H1 (cell line): ENCODE measurements around the gene CRTC3. TPM values are rescaled to one million over a fixed set of nuclear protein-coding genes. Genes with fewer than 3 reads are reported as not detected.

Experiments
- CTCF ChIA-PET: fragments of 300-600 bp; sonication (Branson Sonifier 250); formaldehyde crosslinking; loops from one replicate; lab custom pipeline; 2021; ENCODE audit not compliant: partially characterized antibody; lab: Charles Lee
- POLR2A ChIA-PET: fragments of 300-600 bp; sonication (Branson Sonifier 250); formaldehyde crosslinking; loops from one replicate; lab custom pipeline; 2021; ENCODE audit warnings: inconsistent platforms; ENCODE audit not compliant: partially characterized antibody; lab: Charles Lee
- DNase-seq, 2 experiments: peaks; one replicate each; pipeline versions ENCODE4 v3.0.0 to v3.0.0-alpha.2; 2010 to 2022; ENCODE audit warnings: low spot score in 2 of 2, low read depth in 1 of 2, mixed read lengths in 1 of 2
- FAIRE-seq: peaks from 2 replicates; lab custom pipeline; 2011; peaks lifted over from hg19 to GRCh38; lab: Jason Lieb, UNC
- H2AFZ ChIP-seq: 2 replicates; pipeline ENCODE4 v1.8.1; 2012; ENCODE audit warnings: low read length, inconsistent platforms
- H2AK5ac ChIP-seq: 2 replicates; pipeline ENCODE4 v1.6.1; 2013; ENCODE audit warnings: low read depth, low read length
- H2BK120ac ChIP-seq: replicated peaks from 2 replicates; pipeline ENCODE3; 2013; ENCODE audit warnings: low read depth, low read length, inconsistent platforms
- H2BK12ac ChIP-seq: 2 replicates; pipeline ENCODE4 v1.6.1; 2013; ENCODE audit warnings: low read depth, low read length
- H2BK15ac ChIP-seq: 2 replicates; pipeline ENCODE4 v1.6.1; 2013; ENCODE audit warnings: low read length
- H2BK20ac ChIP-seq: 2 replicates; pipeline ENCODE4 v1.6.1; 2013; ENCODE audit warnings: low read length
- H2BK5ac ChIP-seq: 2 replicates; pipeline ENCODE4 v1.6.1; 2013; ENCODE audit warnings: low read depth, low read length
- H3K14ac ChIP-seq: 2 replicates; pipeline ENCODE4 v1.6.1; 2013; ENCODE audit warnings: inconsistent platforms; ENCODE audit not compliant: insufficient read length
- H3K18ac ChIP-seq: 2 replicates; pipeline ENCODE4 v1.6.1; 2013; ENCODE audit warnings: low read length; ENCODE audit errors: extremely low read depth
- H3K23ac ChIP-seq: 2 replicates; pipeline ENCODE4 v1.6.1; 2013; ENCODE audit warnings: inconsistent platforms; ENCODE audit not compliant: insufficient read length
- H3K23me2 ChIP-seq: 2 replicates; pipeline ENCODE4 v1.6.1; 2013; ENCODE audit warnings: low read depth, low read length
- H3K27ac ChIP-seq: 2 replicates; pipeline ENCODE4 v1.6.1; 2011; ENCODE audit warnings: low read depth, low read length, inconsistent platforms
- H3K27me3 ChIP-seq, 4 experiments: replicated peaks in 1 of 4; 1 replicate in 1 of 4; 2 replicates in 3 of 4; pipeline versions ENCODE4 v1.6.1 to v1.8.1; 2011 to 2013; ENCODE audit warnings: low read length in 3 of 4, mild to moderate bottlenecking in 3 of 4, inconsistent platforms in 2 of 4, mixed read lengths in 2 of 4, moderate library complexity in 1 of 4; ENCODE audit not compliant: control insufficient read depth in 3 of 4, insufficient read depth in 3 of 4; ENCODE audit errors: extremely low read depth in 1 of 4
- H3K36me3 ChIP-seq, 4 experiments: 2 replicates each; pipeline versions ENCODE4 v1.6.1 to v1.8.1; 2011 to 2013; ENCODE audit warnings: mild to moderate bottlenecking in 4 of 4, low read length in 3 of 4, moderate library complexity in 2 of 4, control low read depth in 1 of 4, inconsistent platforms in 1 of 4; ENCODE audit not compliant: insufficient read depth in 4 of 4, control insufficient read depth in 2 of 4
- H3K4ac ChIP-seq: replicated peaks from 2 replicates; pipeline ENCODE3; 2013; ENCODE audit warnings: low read length, low read depth, mixed read lengths, inconsistent platforms; ENCODE audit not compliant: insufficient read length
- H3K4me1 ChIP-seq, 4 experiments: replicated peaks in 1 of 4; 1 replicate in 1 of 4; 2 replicates in 3 of 4; pipeline versions ENCODE4 v1.6.1 to v1.8.1; 2011 to 2013; ENCODE audit warnings: low read length in 3 of 4, inconsistent platforms in 2 of 4, mixed read lengths in 1 of 4; ENCODE audit not compliant: insufficient read depth in 4 of 4, control insufficient read depth in 3 of 4
- H3K4me2 ChIP-seq, 2 experiments: 2 replicates each; pipeline versions ENCODE4 v1.6.1 to v1.8.1; 2011 to 2013; ENCODE audit warnings: low read depth in 2 of 2, low read length in 2 of 2, control low read depth in 1 of 2, inconsistent platforms in 1 of 2, mild to moderate bottlenecking in 1 of 2; ENCODE audit not compliant: insufficient read depth in 1 of 2
- H3K4me3 ChIP-seq, 4 experiments: fragments of 200-600, 300-600 bp in 1 of 4; sonication (generic), shearing (Covaris generic), sonication (Bioruptor Twin) in 1 of 4; 2 replicates each; pipeline versions ENCODE4 v1.5.1 to v1.8.1; 2011 to 2016; ENCODE audit warnings: low read length in 4 of 4, low read depth in 3 of 4, control low read depth in 2 of 4, inconsistent platforms in 2 of 4, mild to moderate bottlenecking in 2 of 4, mixed read lengths in 1 of 4, moderate library complexity in 1 of 4; ENCODE audit not compliant: insufficient read depth in 2 of 4; ENCODE audit errors: extremely low read depth in 1 of 4
- H3K56ac ChIP-seq: replicated peaks from 2 replicates; pipeline ENCODE3; 2013; ENCODE audit warnings: low read depth, mild to moderate bottlenecking, mixed read lengths, low read length, inconsistent platforms; ENCODE audit not compliant: insufficient read length
- H3K79me1 ChIP-seq: 2 replicates; pipeline ENCODE4 v1.6.1; 2013; ENCODE audit warnings: low read depth, low read length, control low read depth
- H3K79me2 ChIP-seq, 2 experiments: 2 replicates each; pipeline versions ENCODE4 v1.6.1 to v1.8.1; 2012 to 2013; ENCODE audit warnings: low read length in 2 of 2, mild to moderate bottlenecking in 2 of 2, inconsistent platforms in 1 of 2; ENCODE audit not compliant: insufficient read depth in 2 of 2, control insufficient read depth in 1 of 2
- H3K9ac ChIP-seq, 4 experiments: replicated peaks in 1 of 4; 1 replicate in 1 of 4; 2 replicates in 3 of 4; pipeline versions ENCODE4 v1.6.1 to v1.8.1; 2011 to 2013; ENCODE audit warnings: low read depth in 3 of 4, low read length in 3 of 4, control low read depth in 2 of 4, mild to moderate bottlenecking in 2 of 4, moderate library complexity in 2 of 4, inconsistent platforms in 1 of 4; ENCODE audit errors: extremely low read depth in 1 of 4
- H3K9me3 ChIP-seq, 2 experiments: 2 replicates each; pipeline versions ENCODE4 v1.6.1 to v1.8.1; 2012 to 2013; ENCODE audit warnings: mild to moderate bottlenecking in 2 of 2, moderate library complexity in 2 of 2, control low read depth in 1 of 2, inconsistent platforms in 1 of 2, low read depth in 1 of 2, low read length in 1 of 2, mixed read lengths in 1 of 2; ENCODE audit not compliant: insufficient read depth in 2 of 2
- H4K20me1 ChIP-seq, 2 experiments: replicated peaks in 1 of 2; 2 replicates each; pipeline versions ENCODE3 to v1.8.1; 2011 to 2013; ENCODE audit warnings: inconsistent platforms in 2 of 2, low read length in 2 of 2, mild to moderate bottlenecking in 1 of 2; ENCODE audit not compliant: insufficient read depth in 2 of 2, control insufficient read depth in 1 of 2
- H4K5ac ChIP-seq: 2 replicates; pipeline ENCODE4 v1.6.1; 2013; ENCODE audit warnings: low read length, low read depth, mixed read lengths, inconsistent platforms; ENCODE audit not compliant: insufficient read length
- H4K8ac ChIP-seq: 2 replicates; pipeline ENCODE4 v1.8.0; 2013; ENCODE audit warnings: mild to moderate bottlenecking, moderate library complexity, low read length, inconsistent platforms; ENCODE audit not compliant: insufficient read depth; ENCODE audit errors: extremely low read depth
- H4K91ac ChIP-seq: replicated peaks from 2 replicates; pipeline ENCODE3; 2013; ENCODE audit warnings: low read length, mixed read lengths, inconsistent platforms; ENCODE audit not compliant: insufficient read length
- E2F6 ChIP-seq: IDR thresholded peaks from 2 replicates; pipeline ENCODE4 v1.6.1; 2012; ENCODE audit warnings: inconsistent platforms
- EGR1 ChIP-seq: IDR thresholded peaks from 2 replicates; pipeline ENCODE4 v1.6.1; 2011; ENCODE audit warnings: low read depth, low read length, borderline replicate concordance
- GABPA ChIP-seq: IDR thresholded peaks from 2 replicates; pipeline ENCODE4 v1.6.1; 2011; ENCODE audit warnings: mild to moderate bottlenecking, low read length, moderate library complexity, borderline replicate concordance; ENCODE audit not compliant: insufficient read depth
- KDM1A ChIP-seq: fragments of 200-600, 300-600 bp; sonication (generic); IDR thresholded peaks from 2 replicates; pipeline ENCODE4 v1.7.1; 2016; ENCODE audit warnings: mild to moderate bottlenecking, low read length, borderline replicate concordance
- POLR2AphosphoS5 ChIP-seq: IDR thresholded peaks from 2 replicates; pipeline ENCODE4 v1.6.1; 2011; ENCODE audit warnings: low read depth, low read length
- SP2 ChIP-seq: IDR thresholded peaks from 2 replicates; pipeline ENCODE4 v1.6.1; 2012; ENCODE audit warnings: mild to moderate bottlenecking, low read length, inconsistent platforms
- TAF1 ChIP-seq: IDR thresholded peaks from 2 replicates; pipeline ENCODE4 v1.6.1; 2011; ENCODE audit warnings: mild to moderate bottlenecking, low read depth, low read length
- WGBS, 2 experiments: shearing (Covaris generic) in 1 of 2; methylation state at CpG; one replicate each; pipeline versions ENCODE4 v1.1.6 to v1.1.7; 2013 to 2015; ENCODE audit warnings: low lambda C conversion rate in 2 of 2, mixed read lengths in 2 of 2, inconsistent platforms in 1 of 2, low coverage in 1 of 2, missing lambda C conversion rate in 1 of 2; ENCODE audit not compliant: insufficient replicate concordance in 2 of 2, insufficient coverage in 1 of 2, insufficient read length in 1 of 2; ENCODE audit errors: extremely low coverage in 1 of 2, missing lambda C conversion rate in 1 of 2; 5-methylcytosine and 5-hydroxymethylcytosine counted together
- polyA plus RNA-seq, 7 experiments: library from polyadenylated mRNA; depleted of rRNA in 3 of 7; stranded (reverse) in 5 of 7; unstranded in 2 of 7; fragments of >200 nt in 5 of 7; fragments of 200-250 nt in 2 of 7; gene quantifications; 1 replicate in 5 of 7; 2 replicates in 1 of 7; 4 replicates in 1 of 7; pipeline versions ENCODE4 v1.2.1 to v1.2.3, GENCODE V29; 2011 to 2013; ENCODE audit warnings: missing spikeins in 2 of 7, mixed read lengths in 2 of 7
- total RNA-seq: library from RNA; stranded (reverse); fragmentation: NEBNext Ultra II Directional; extraction: Animal tissue kit (Norgen Biotek cat#: 25700); gene quantifications from 2 replicates; pipeline ENCODE4 v1.2.1, GENCODE V29; 2021

CRTC3 gene
- total and polyA plus RNA-seq, 2 of the 8 experiments (the other 6 are each of a cell fraction or from before 2014, with no cell fraction given) = 5.0 to 5.3 TPM

DNA sequence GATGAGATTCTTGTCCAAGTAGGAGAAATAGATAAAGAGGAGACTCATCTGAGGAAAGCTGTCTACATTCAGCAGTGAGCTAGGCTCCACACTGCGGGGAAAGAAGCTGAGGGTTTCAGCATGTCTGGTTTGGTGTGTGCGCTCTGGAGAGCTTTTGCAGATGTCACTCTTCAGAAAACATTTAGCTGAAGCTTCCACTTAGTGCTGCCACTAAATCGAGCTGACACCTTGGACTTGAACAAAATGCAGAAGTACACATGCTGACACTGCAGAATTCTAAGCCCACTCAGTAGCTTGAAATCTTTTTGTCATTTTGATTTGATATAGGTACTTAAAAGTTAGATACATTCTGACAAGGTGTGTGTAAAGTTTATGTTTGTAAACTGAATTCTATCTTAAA lies 32.3 kb upstream of the CRTC3 start:
- Histone ChIP-seq H3K9ac (no peak overlapping the region), H3K36me3 (peaks cover 12 to 65% (median 37%) of the 10 kb centered on the region in 4 experiments), H2BK12ac (no peak overlapping the region), H3K4ac (no peak overlapping the region), H3K18ac (no peak overlapping the region), H3K79me1 (no peaks in the 10 kb centered on the region), H3K14ac (no peak overlapping the region), H4K8ac (no peak overlapping the region), H4K5ac (no peak overlapping the region), H2BK120ac (no peak overlapping the region), H3K56ac (no peak overlapping the region), H2AK5ac (no peak overlapping the region), H2BK15ac (no peak overlapping the region), H4K20me1 (no peaks in the 10 kb centered on the region), H3K27me3 (no peaks in the 10 kb centered on the region), H2AFZ (no peak overlapping the region), H3K23me2 (no peaks in the 10 kb centered on the region), H3K4me2 (no peak overlapping the region), H3K9me3 (no peaks in the 10 kb centered on the region), H3K23ac (no peak overlapping the region), H3K79me2 (no peaks in the 10 kb centered on the region), H2BK5ac (no peak overlapping the region), H3K27ac (no peak overlapping the region), H2BK20ac (no peak overlapping the region), H3K4me3 (no peak overlapping the region), H3K4me1 (no peaks in the 10 kb centered on the region), H4K91ac (no peak overlapping the region)
- FAIRE-seq (no peak), DNase-seq (no peak)
- WGBS, 2 experiments = 95% methylated on average over 3 of the region's 3 CpGs; no CpG with 5 or more reads in 1 of the 2 experiments
- CTCF ChIA-PET = interaction anchor here (0.9 to 3.9 kb wide), 5 partner anchors 13 to 197 kb away, joined by 3 to 14 read pairs (median 4); no protein-coding TSS in a partner anchor
- POLR2A ChIA-PET = no interaction called here
- no peak for TF ChIP-seq EGR1
- no peak for TF ChIP-seq GABPA
- TF ChIP-seq E2F6 = no peak
- no peak for TF ChIP-seq SP2
- TF ChIP-seq TAF1 = no peak
- no peak for TF ChIP-seq POLR2AphosphoS5
- no peak for TF ChIP-seq KDM1A
